Posterior vena cava (tissue), 2 donors: ENCODE results near the gene UGT1A8. TPM values are rescaled to one million over a fixed set of nuclear protein-coding genes. Genes with fewer than 3 reads are reported as not detected.
A peak's percentile ranks its signal among the peaks of the same experiment; 100 is the strongest.

Experiments used
- DNase-seq: peaks from one replicate; pipeline ENCODE4 v3.0.0-alpha.2; 2020; ENCODE audit warnings: low spot score
- intact Hi-C, 2 donors: fragments of 100-400 bp; cut with DNase I; formaldehyde crosslinking; loops; one replicate each; pipeline versions ENCODE4 v1.14.1 to v1.14.2; 2022 to 2023
- total RNA-seq, 2 donors: library from RNA; stranded (reverse); fragmentation: NEBNext Ultra II Directional; extraction: Animal tissue kit (Norgen Biotek cat#: 25700); gene quantifications; one replicate each; pipeline ENCODE4 v1.2.1, GENCODE V29; 2021
- donor health status: DM: yes; HTN: yes; CAD: no.
- donor health status: DM: yes; HTN: yes; CAD: no.

The UGT1A8 gene
- total RNA-seq, 2 donors from 2014 or later = not detected

DNA sequence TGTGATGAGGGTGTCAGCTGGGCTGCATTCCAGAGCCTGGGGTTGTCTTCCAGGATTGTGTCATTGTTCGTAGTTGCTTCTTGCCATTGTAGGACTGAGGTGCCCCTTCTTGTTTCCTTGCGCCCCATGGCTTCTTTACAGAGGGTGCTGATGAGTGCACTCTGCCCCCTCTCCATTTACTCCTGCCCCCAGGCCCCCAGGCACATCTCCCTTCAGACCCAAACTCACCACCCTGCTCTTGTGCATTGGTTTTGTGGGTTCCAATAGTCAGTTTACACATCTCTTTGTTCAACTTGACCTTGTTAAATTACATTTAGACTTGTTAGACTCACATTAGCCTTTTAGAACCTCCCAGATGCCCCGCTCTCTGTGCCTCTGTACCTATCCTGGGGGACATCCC, 203.8 kb downstream of the UGT1A8 start:
- DNase-seq = peak; percentile 11
- intact Hi-C loops = loop anchor here in 1 of 2 donors (5.0 kb wide), 1 partner anchor 1686 kb away; no protein-coding TSS in a partner anchor

DNA sequence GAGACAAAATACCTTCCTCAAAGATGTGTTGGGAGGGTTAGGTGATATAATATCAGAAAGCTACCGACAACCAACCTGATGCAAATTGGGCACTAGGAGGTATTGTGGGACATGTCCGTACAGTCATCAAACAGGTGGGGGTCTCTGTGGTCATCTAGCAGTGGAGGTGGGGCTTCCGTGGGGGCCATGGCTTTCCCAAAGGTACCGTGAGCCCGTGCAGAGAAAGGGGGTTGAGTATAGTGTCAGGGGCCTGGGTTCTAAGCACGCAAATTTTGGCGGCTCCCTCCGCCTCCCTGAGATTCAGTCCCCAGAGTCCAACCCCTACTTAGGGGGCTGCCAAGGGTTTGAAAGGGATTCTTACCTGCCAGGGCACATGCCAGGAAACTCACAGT, 204.3 kb downstream of the UGT1A8 start:
- intact Hi-C loops = loop anchor here in 1 of 2 donors (5.0 kb wide), 1 partner anchor 1686 kb away; no protein-coding TSS in a partner anchor
- peak; percentile 37 for DNase-seq

DNA sequence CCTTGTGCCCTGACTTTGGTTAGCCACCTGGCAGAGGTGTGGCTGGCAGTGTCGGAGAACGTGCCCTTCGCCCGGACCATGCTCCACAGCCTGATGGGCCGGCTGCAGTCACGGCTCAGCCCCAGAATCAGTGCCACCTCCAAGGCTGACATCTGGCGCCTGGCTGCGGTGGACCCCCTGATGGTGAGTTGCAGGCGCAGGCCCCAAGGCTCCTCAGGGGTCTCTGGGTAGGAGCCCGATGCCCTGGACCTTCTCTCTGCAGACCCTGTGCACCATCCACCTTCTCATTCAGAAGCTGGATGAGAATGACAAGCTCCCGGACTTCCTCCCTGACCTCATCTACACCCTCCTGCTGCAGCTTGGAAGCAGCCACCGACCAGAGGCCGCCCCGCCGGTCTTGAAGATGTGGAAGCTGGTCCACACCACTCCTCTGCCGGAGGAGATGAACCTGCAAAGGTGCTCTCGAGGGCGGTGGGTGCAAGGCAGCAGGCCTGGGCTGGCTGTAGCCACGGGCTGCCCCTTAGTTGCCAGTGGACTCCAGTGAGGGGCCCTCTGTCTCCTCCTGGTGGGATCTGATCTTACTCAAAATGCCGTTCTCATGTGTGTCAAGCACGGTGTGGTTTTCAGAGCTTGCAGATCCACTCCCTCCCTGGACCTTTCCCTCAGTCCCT, 204.8 kb downstream of the UGT1A8 start:
- intact Hi-C loops = loop anchor here in 1 of 2 donors (5.0 kb wide), 1 partner anchor 1685 kb away; no protein-coding TSS in a partner anchor
- DNase-seq = peak; percentile 67

Other genes starting within 250 kb of the UGT1A8 start
- gene USP40, start 50.9 kb upstream of the UGT1A8 start, total RNA-seq = 10 to 100 TPM; 25.9 to 31.9 TPM
- gene UGT1A10, start 18.8 kb downstream of the UGT1A8 start, total RNA-seq = not detected
- gene UGT1A9, start 54.3 kb downstream of the UGT1A8 start, total RNA-seq = not detected
- not detected for gene UGT1A7, start 64.3 kb downstream of the UGT1A8 start, total RNA-seq
- not detected for gene UGT1A6, start 75.3 kb downstream of the UGT1A8 start, total RNA-seq
- not detected for gene UGT1A5, start 95.3 kb downstream of the UGT1A8 start, total RNA-seq
- not detected for gene UGT1A4, start 101.1 kb downstream of the UGT1A8 start, total RNA-seq
- gene UGT1A3, start 111.4 kb downstream of the UGT1A8 start, total RNA-seq = not detected
- gene UGT1A1, start 142.6 kb downstream of the UGT1A8 start, total RNA-seq = not detected
- gene MROH2A, start 160.7 kb downstream of the UGT1A8 start, total RNA-seq = not detected
- gene HJURP, start 236.9 kb downstream of the UGT1A8 start, total RNA-seq = under 1 TPM in 1 of 2 donors, not detected in 1; 0.42 TPM